ENCODE results near the gene PARP15.
"Not testable (repeated sequence)": the region's sequence is repeated elsewhere in the genome, so short reads cannot be mapped to it uniquely, and the experiment has no call there.

PARP15 gene

GRCh38 chr3:122577409-122578031 lies at the start of gene PARP15:
TSS of gene PARP15 (plus strand) at chr3:122577650. CDS start at chr3:122577668, 18 bp downstream.
- DNase-seq (ENCODE audit: low read depth in 3 of 3) = peak in 1 of 3 experiments; percentile 24

- DNase-seq (ENCODE audit: low read depth in 3 of 3) = no peak
Measured at GRCh38 chr3:122530164-122530563, 47.3 kb upstream of the PARP15 start.

GRCh38 chr3:122533480-122533879 lies 44.0 kb upstream of the PARP15 start:
- DNase-seq (ENCODE audit: low read depth in 3 of 3) = no peak

- peak; percentile 11 to 28 (median 25) for DNase-seq (ENCODE audit: low read depth in 3 of 3)
Measured at GRCh38 chr3:122533931-122534334, 43.5 kb upstream of the PARP15 start.

- no peak for DNase-seq (ENCODE audit: low read depth in 3 of 3)
Measured at GRCh38 chr3:122535964-122536631, 41.4 kb upstream of the PARP15 start.

- DNase-seq (ENCODE audit: low read depth in 3 of 3) = no peak
Measured at GRCh38 chr3:122536632-122537001, 40.8 kb upstream of the PARP15 start.

GRCh38 chr3:122538956-122539490 lies 38.4 kb upstream of the PARP15 start:
- DNase-seq (ENCODE audit: low read depth in 3 of 3) = no peak

GRCh38 chr3:122546151-122546550 lies 31.3 kb upstream of the PARP15 start:
- DNase-seq (ENCODE audit: low read depth in 3 of 3) = no peak

- DNase-seq (ENCODE audit: low read depth in 3 of 3) = no peak
Measured at GRCh38 chr3:122548076-122548475, 29.4 kb upstream of the PARP15 start.

GRCh38 chr3:122548619-122549018 lies 28.8 kb upstream of the PARP15 start:
- no peak for DNase-seq (ENCODE audit: low read depth in 3 of 3)

- no peak for DNase-seq (ENCODE audit: low read depth in 3 of 3)
Measured at GRCh38 chr3:122553171-122553570, 24.3 kb upstream of the PARP15 start.

- DNase-seq (ENCODE audit: low read depth in 3 of 3) = no peak
Measured at GRCh38 chr3:122555275-122556071, 22.0 kb upstream of the PARP15 start.

GRCh38 chr3:122557356-122557755 lies 20.1 kb upstream of the PARP15 start:
- DNase-seq (ENCODE audit: low read depth in 3 of 3) = no peak

- no peak for DNase-seq (ENCODE audit: low read depth in 3 of 3)
Measured at GRCh38 chr3:122558605-122559004, 18.8 kb upstream of the PARP15 start.

- DNase-seq (ENCODE audit: low read depth in 3 of 3) = no peak
Measured at GRCh38 chr3:122559906-122560305, 17.5 kb upstream of the PARP15 start.

- DNase-seq (ENCODE audit: low read depth in 3 of 3) = peak in 2 of 3 experiments; percentile 26 to 58
Measured at GRCh38 chr3:122560680-122561079, 16.8 kb upstream of the PARP15 start.

- DNase-seq (ENCODE audit: low read depth in 3 of 3) = no peak
Measured at GRCh38 chr3:122562923-122563716, 14.3 kb upstream of the PARP15 start.

GRCh38 chr3:122563717-122564025 lies 13.8 kb upstream of the PARP15 start:
- DNase-seq (ENCODE audit: low read depth in 3 of 3) = peak in 1 of 3 experiments; percentile 11

- peak; percentile 37 to 70 (median 58) for DNase-seq (ENCODE audit: low read depth in 3 of 3)
Measured at GRCh38 chr3:122564155-122564912, 13.1 kb upstream of the PARP15 start, which contains the start of the genes DTX3L and PARP9. TSS of gene DTX3L (plus strand) at chr3:122564338. CDS start at chr3:122564427, 89 bp downstream. TSS of gene PARP9 (minus strand) at chr3:122564300. CDS start at chr3:122559620, 4,680 bp downstream.

GRCh38 chr3:122568131-122568530 lies 9.3 kb upstream of the PARP15 start:
- not testable (repeated sequence) for DNase-seq (ENCODE audit: low read depth in 3 of 3)

- DNase-seq (ENCODE audit: low read depth in 3 of 3) = no peak
Measured at GRCh38 chr3:122568755-122569154, 8.7 kb upstream of the PARP15 start.
